GM13976 (cell line): ENCODE results near the gene SLC1A7.

ENCODE experiments used
- DNase-seq: peaks from one replicate; pipeline ENCODE4 v3.0.0; 2012; ENCODE audit warnings: low spot score
- CTCF ChIP-seq: IDR thresholded peaks from 2 replicates; pipeline ENCODE4 v1.5.1; 2012; ENCODE audit warnings: borderline replicate concordance, mild to moderate bottlenecking; ENCODE audit not compliant: insufficient read depth; ENCODE audit errors: extremely low read depth, missing control alignments, control extremely low read depth
- in situ Hi-C: fragments of 300-500 bp; cut with MboI; formaldehyde crosslinking; loops from one replicate; pipeline ENCODE4 v1.12.0; 2022; ENCODE audit warnings: low sequenced_read_pairs, mixed read lengths, inconsistent platforms; ENCODE audit not compliant: unreplicated experiment

The SLC1A7 gene

DNA sequence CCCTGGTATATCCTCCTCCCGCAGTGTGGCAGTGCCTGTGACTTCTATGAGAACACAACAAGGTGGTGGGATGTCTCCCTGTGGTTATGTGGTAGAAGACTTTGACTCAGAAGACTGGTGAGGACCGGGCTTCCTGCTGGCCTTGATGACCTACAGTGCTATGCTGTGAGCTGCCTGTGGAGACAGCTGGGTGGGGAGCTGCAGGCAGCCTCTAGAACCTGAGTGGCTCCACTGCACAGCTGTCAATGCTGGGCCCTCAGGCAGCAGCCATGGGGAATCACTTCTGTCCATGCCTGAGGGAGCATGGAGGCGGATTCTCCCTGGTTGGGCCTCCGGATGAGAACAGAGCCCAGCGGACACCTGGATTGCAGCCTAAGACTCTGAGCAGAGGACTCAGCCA is 14.9 kb downstream of the SLC1A7 start:
- in situ Hi-C loops, result no loop called here
- no peak for TF ChIP-seq CTCF
- DNase-seq, result no peak

DNA sequence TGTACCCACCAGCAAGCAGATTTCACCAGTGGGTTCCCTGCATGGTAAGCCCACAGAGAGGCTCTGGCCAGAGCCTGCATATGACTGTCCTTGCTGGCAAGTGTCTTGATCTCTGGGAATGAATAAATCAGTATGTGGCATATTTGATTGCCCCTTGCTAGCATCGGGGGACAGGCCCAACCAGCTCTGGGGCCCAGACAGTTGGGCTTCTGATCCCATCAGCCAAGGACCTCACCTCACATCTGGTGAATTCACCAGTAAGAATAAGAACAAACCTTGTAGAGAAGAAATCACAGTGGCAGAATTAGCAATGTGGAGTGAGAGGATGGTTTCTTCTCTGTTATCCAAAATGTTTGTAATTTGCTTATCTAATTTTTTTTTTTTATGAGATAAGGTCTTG is 15.9 kb downstream of the SLC1A7 start:
- no peak for DNase-seq
- in situ Hi-C loops, result no loop called here
- TF ChIP-seq CTCF, result no peak

DNA sequence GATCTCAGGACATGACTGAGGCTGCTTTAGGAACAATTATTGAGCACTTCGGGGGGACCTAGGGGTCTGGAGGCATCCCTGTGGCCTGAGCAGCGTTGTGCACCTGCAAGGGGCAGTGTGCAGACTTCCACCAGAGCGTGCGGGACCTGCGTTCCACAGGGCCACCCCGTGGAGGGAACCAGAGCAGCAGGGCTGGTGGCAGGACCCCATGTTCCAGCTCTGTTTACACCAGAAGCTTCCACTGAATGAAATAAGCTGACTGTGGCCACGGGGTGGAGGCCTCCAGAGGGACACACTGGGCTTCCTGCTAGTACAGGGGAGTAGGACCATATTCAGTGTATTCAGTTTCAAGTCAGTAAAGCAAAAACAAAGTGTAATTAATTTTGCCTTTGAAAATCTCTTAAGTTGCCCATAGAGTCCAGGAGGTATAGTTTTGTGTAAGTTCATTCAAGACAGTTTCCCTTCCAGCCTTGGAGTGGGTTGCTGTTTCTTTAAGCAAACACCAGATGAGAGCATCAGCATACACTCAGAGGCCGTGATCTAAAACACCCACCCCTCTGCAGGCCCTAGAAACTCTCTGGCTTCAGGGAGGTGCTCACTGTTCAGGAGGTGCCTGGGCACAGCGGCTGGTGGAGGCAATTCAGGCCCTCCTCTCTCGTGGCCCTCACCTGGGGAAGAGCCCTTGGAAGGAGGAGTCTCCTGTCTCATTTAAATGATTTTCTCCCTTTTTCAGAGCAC is 16.6 kb downstream of the SLC1A7 start:
- in situ Hi-C loops, result no loop called here
- DNase-seq, result no peak
- no peak for TF ChIP-seq CTCF

GRCh38 chr1:53125122-53125521 is 17.3 kb downstream of the SLC1A7 start:
- in situ Hi-C loops, result no loop called here
- no peak for TF ChIP-seq CTCF

GRCh38 chr1:53123453-53124140 is 18.8 kb downstream of the SLC1A7 start:
- in situ Hi-C loops, result no loop called here
- no peak for DNase-seq
- no peak for TF ChIP-seq CTCF

More at GRCh38 chr1:53125122-53125521, 17.3 kb downstream of the SLC1A7 start:
- DNase-seq, result no peak

- DNase-seq, result no peak
- in situ Hi-C loops, result no loop called here
- no peak for TF ChIP-seq CTCF
These were observed 19.5 kb downstream of the SLC1A7 start for GRCh38 chr1:53122961-53123413.
